Sigmoid colon (tissue), 4 donors: ENCODE measurements around the gene IL1RAPL2.

Experiments
- CTCF ChIP-seq, 4 experiments: fragments of 450-650 bp in 3 of 4; fragments of 200-600 bp in 1 of 4; IDR thresholded peaks; one replicate each; pipeline ENCODE4 v1.5.1; 2016 to 2019; ENCODE audit warnings: antibody characterized with exemption in 4 of 4, mild to moderate bottlenecking in 3 of 4, moderate library complexity in 2 of 4
- EP300 ChIP-seq, 4 donors: sonication (generic); formaldehyde crosslinking; IDR thresholded peaks; one replicate each; pipeline ENCODE4 v1.6.1; 2017; ENCODE audit warnings: antibody characterized with exemption in 4 of 4
- POLR2A ChIP-seq, 2 donors: fragments of 450-650 bp; IDR thresholded peaks; one replicate each; pipeline ENCODE4 v1.6.1; 2016; ENCODE audit warnings: antibody characterized with exemption in 2 of 2, mild to moderate bottlenecking in 2 of 2, moderate library complexity in 2 of 2
- POLR2AphosphoS5 ChIP-seq, 4 donors: sonication (generic); formaldehyde crosslinking; IDR thresholded peaks; one replicate each; pipeline ENCODE4 v1.6.1; 2017; ENCODE audit warnings: antibody characterized with exemption in 4 of 4

DNA sequence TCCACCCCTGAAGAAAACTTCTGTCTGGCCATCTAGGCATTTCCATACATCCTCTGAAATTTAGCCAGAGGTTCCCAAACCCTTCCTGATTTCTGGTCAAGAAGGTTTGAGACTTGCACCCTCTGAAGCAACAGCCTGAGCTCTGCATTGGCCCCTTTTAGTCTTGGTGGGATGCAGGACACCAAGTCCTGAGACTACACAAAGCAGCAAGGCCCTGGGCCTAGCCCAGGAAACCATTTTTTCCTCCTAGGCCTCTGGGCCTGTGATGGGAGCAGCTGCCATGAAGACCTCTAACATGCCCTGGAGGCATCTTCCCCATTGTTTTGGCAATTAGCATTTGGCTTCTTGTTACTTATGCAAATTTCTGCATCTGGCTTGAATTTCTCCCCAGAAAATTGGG, 196.6 kb downstream of the IL1RAPL2 start:
- TF ChIP-seq POLR2A (IDR thresholded peaks at IDR 0.05) (no peak), CTCF (IDR thresholded peaks at IDR 0.05) (no peak), POLR2AphosphoS5 (IDR thresholded peaks at IDR 0.05) (no peak), EP300 (IDR thresholded peaks at IDR 0.05) (no peak)
